SK-N-MC (cell line): Measurements from ENCODE around the gene DIAPH1.

Experiments used
- DNase-seq: peaks from one replicate; pipeline ENCODE4 v3.0.0-alpha.2; 2011; ENCODE audit warnings: low read depth, low spot score
- H3K27ac ChIP-seq: fragments of 200-600 bp; sonication (generic); 2 replicates; pipeline ENCODE4 v1.5.1; 2016; ENCODE audit warnings: mixed run types
- H3K36me3 ChIP-seq: fragments of 200-600 bp; sonication (generic); 2 replicates; pipeline ENCODE4 v1.6.1; 2017; ENCODE audit warnings: antibody characterized with exemption, low read length, mixed read lengths; ENCODE audit not compliant: insufficient read depth
- H3K4me3 ChIP-seq: fragments of 200-600 bp; sonication (generic); 2 replicates; pipeline ENCODE4 v1.5.1; 2016
- H3K9ac ChIP-seq: fragments of 200-600 bp; sonication (generic); 2 replicates; pipeline ENCODE4 v1.8.0; 2017; ENCODE audit warnings: mixed run types, mixed read lengths; ENCODE audit not compliant: insufficient read length
- H3K9me3 ChIP-seq: fragments of 200-600 bp; sonication (generic); 2 replicates; pipeline ENCODE4 v1.6.1; 2017; ENCODE audit warnings: low read depth, mild to moderate bottlenecking, antibody characterized with exemption, low read length, moderate library complexity, mixed read lengths
- EZH2 ChIP-seq: fragments of 200-600 bp; sonication (generic); IDR thresholded peaks from one replicate; pipeline ENCODE4 v1.6.1; 2017; ENCODE audit warnings: antibody characterized with exemption
- FOXP2 ChIP-seq: optimal IDR thresholded peaks from 2 replicates; pipeline ENCODE3; 2011; ENCODE audit warnings: mild to moderate bottlenecking, moderate library complexity; ENCODE audit not compliant: insufficient read depth; ENCODE audit errors: extremely low read length, control extremely low read depth
- POLR2AphosphoS5 ChIP-seq: IDR thresholded peaks from 2 replicates; pipeline ENCODE4 v1.6.1; 2012; ENCODE audit warnings: mild to moderate bottlenecking, low read depth, low read length, borderline replicate concordance

DIAPH1 gene

GRCh38 chr5:141636413-141637122, 17.8 kb upstream of the DIAPH1 start, which contains the start of the genes HDAC3 and RELL2:
HDAC3 (minus strand) TSS chr5:141636849; CDS start chr5:141636790, 59 bp downstream.
RELL2 (plus strand) TSS chr5:141636997; CDS start chr5:141638226, 1,229 bp downstream.
- no peak for DNase-seq
- TF ChIP-seq POLR2AphosphoS5: peak; percentile 89
- TF ChIP-seq EZH2: no peak
- no peak for TF ChIP-seq FOXP2
- peak within 1 kb of the TSS; percentile 96 for H3K9ac ChIP-seq

GRCh38 chr5:141636106-141636412, 17.3 kb upstream of the DIAPH1 start:
- Histone ChIP-seq H3K27ac (no peak overlapping the region), H3K36me3 (peaks cover 22% of the 10 kb centered on the region), H3K4me3 (peak overlapping the region; percentile 99), H3K9ac (peak overlapping the region; percentile 96), H3K9me3 (no peaks in the 10 kb centered on the region)
- no peak for TF ChIP-seq EZH2
- TF ChIP-seq FOXP2: no peak
- no peak for TF ChIP-seq POLR2AphosphoS5
- no peak for DNase-seq

More at GRCh38 chr5:141636413-141637122, 17.8 kb upstream of the DIAPH1 start, which contains the start of the genes HDAC3 and RELL2:
- H3K27ac ChIP-seq: no peak within 1 kb of the TSS
- peaks cover 17% of the 10 kb centered on the region for H3K36me3 ChIP-seq
- no peaks in the 10 kb centered on the region for H3K9me3 ChIP-seq
- peak within 1 kb of the TSS; percentile 99 for H3K4me3 ChIP-seq

- Histone ChIP-seq H3K36me3 (peaks cover 26% of the 10 kb centered on the region), H3K9ac (peak overlapping the region; percentile 96), H3K4me3 (peak overlapping the region; percentile 99), H3K27ac (no peak overlapping the region), H3K9me3 (no peaks in the 10 kb centered on the region)
- no peak for DNase-seq
- TF ChIP-seq EZH2 (no peak), POLR2AphosphoS5 (no peak), FOXP2 (no peak)
Observed at GRCh38 chr5:141635646-141636045, 16.8 kb upstream of the DIAPH1 start.

DNA sequence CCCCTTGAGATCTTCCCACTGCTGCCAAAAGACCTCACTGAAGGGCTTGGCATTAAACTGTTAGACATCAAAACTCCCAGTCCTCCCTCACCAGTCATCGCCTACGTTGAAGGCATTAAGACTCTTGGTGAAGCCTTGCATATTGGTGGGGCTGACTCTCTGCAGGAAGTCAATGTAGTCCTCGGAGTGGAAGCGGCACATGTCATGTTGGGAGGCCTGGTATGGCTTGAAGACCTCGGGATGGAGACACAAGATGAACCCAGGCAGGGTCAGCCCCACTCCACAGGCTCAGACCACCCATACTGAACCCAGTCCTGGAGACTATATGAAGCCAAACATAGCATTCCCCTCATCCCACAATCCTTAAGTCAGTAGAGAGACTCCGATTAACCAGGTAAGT, 15.9 kb upstream of the DIAPH1 start:
- no peak overlapping the region for H3K27ac ChIP-seq
- TF ChIP-seq FOXP2 (no peak), POLR2AphosphoS5 (no peak), EZH2 (no peak)
- no peak overlapping the region for H3K9ac ChIP-seq

GRCh38 chr5:141633871-141634561, 15.2 kb upstream of the DIAPH1 start:
- H3K27ac ChIP-seq: no peak overlapping the region
- no peak overlapping the region for H3K4me3 ChIP-seq
- DNase-seq: no peak
- TF ChIP-seq EZH2 (no peak), FOXP2 (no peak), POLR2AphosphoS5 (no peak)
- no peak overlapping the region for H3K9ac ChIP-seq
- no peaks in the 10 kb centered on the region for H3K9me3 ChIP-seq
- peaks cover 40% of the 10 kb centered on the region for H3K36me3 ChIP-seq

More for the DNA sequence above, 15.9 kb upstream of the DIAPH1 start:
- Histone ChIP-seq H3K36me3 (peaks cover 33% of the 10 kb centered on the region), H3K9me3 (no peaks in the 10 kb centered on the region), H3K4me3 (no peak overlapping the region)
- no peak for DNase-seq

DNA sequence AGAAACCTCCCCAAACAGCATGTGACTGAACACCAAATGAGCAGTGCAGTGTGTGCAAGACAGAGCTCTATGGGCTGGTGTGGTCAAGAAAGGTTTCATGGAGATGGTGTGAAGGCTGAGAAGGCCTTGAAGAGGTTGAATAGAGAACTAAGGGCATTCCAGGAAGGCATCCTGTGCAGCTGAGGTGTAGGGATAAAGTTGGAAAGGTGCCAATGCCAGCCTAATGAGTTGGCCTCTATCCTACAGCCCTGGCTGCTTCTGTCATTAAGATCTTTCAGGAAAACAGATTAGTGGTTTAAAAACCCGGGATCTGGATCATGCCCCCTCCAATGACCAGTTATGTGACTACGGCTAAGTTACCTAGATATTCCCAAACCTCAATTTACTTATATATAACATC, 13.8 kb upstream of the DIAPH1 start:
- H3K27ac ChIP-seq: no peak overlapping the region
- TF ChIP-seq FOXP2 (no peak), EZH2 (no peak), POLR2AphosphoS5 (no peak)

DNA sequence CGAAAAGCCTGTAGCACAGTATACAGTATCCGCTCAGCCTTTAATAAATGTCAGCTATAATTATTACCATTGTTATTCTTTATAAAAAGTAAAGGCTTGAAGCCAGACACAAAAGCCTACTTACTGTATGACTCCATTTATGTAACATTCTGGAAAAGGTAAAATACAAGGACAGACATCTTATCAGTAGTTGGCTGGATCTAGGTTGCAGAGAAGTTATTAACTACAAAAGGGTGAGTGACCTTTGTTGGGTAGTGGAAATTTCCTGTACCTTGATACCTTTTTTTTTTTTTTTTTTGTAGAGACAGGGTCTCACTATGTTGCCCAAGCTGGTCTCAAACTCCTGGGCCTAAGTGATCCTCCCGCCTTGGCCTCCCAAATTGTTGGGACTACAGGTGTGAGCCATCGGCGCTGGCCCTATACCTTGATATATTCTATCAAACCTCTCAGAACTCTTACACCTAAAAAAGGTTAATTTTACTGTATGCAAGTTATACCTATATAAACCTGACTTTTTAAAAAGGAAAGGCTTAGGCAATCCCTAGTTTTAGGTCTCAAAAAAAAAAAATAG, 11.9 kb upstream of the DIAPH1 start:
- no peak for TF ChIP-seq POLR2AphosphoS5
- TF ChIP-seq FOXP2: no peak
- TF ChIP-seq EZH2: no peak
- H3K36me3 ChIP-seq: peaks cover 61% of the 10 kb centered on the region
- no peaks in the 10 kb centered on the region for H3K9me3 ChIP-seq

More for the DNA sequence above, 13.8 kb upstream of the DIAPH1 start:
- Histone ChIP-seq H3K9me3 (no peaks in the 10 kb centered on the region), H3K9ac (no peak overlapping the region), H3K4me3 (no peak overlapping the region), H3K36me3 (peaks cover 54% of the 10 kb centered on the region)
- DNase-seq: no peak

GRCh38 chr5:141628175-141628788, 9.5 kb upstream of the DIAPH1 start:
- no peak for TF ChIP-seq EZH2
- TF ChIP-seq POLR2AphosphoS5: no peak
- TF ChIP-seq FOXP2: no peak
- DNase-seq: no peak
- no peak overlapping the region for H3K27ac ChIP-seq
- no peak overlapping the region for H3K4me3 ChIP-seq
- no peaks in the 10 kb centered on the region for H3K9me3 ChIP-seq
- H3K36me3 ChIP-seq: peaks cover 73% of the 10 kb centered on the region
- no peak overlapping the region for H3K9ac ChIP-seq

More for the DNA sequence above, 11.9 kb upstream of the DIAPH1 start:
- no peak for DNase-seq
- H3K4me3 ChIP-seq: no peak overlapping the region
- H3K9ac ChIP-seq: no peak overlapping the region
- no peak overlapping the region for H3K27ac ChIP-seq
